BJ (cell line): ENCODE data around the gene WBP11. TPM values are rescaled to one million over a fixed set of nuclear protein-coding genes. Genes with fewer than 3 reads are reported as not detected.
A peak's percentile ranks its signal among the peaks of the same experiment; 100 is the strongest.

Experiments used
- CTCF ChIA-PET: fragments of 350-600 bp; formaldehyde crosslinking; extraction: SDS; loops from one replicate; lab custom pipeline; 2021; ENCODE audit warnings: antibody characterized with exemption, inconsistent platforms; lab: Yijun Ruan, JAX
- POLR2A ChIA-PET: fragments of 300-600 bp; sonication (Branson Sonifier 250); formaldehyde crosslinking; extraction: SDS; loops from one replicate; lab custom pipeline; 2021; ENCODE audit warnings: antibody characterized with exemption; lab: Charles Lee
- DNase-seq: peaks from one replicate; pipeline ENCODE4 v3.0.0-alpha.2; 2011; ENCODE audit warnings: low read depth
- H3K27me3 ChIP-seq: 2 replicates; pipeline ENCODE4 v1.6.0; 2011; ENCODE audit warnings: low read length; ENCODE audit not compliant: control insufficient read depth, insufficient read depth
- H3K36me3 ChIP-seq: 2 replicates; pipeline ENCODE4 v1.5.1; 2011; ENCODE audit warnings: low read length; ENCODE audit not compliant: control insufficient read depth, insufficient read depth
- H3K4me3 ChIP-seq: 2 replicates; pipeline ENCODE4 v1.5.1; 2011; ENCODE audit warnings: low read depth, mild to moderate bottlenecking, control low read depth, low read length
- CTCF ChIP-seq: IDR thresholded peaks from 2 replicates; pipeline ENCODE4 v1.5.1; 2011; ENCODE audit warnings: low read depth, mild to moderate bottlenecking, control low read depth, inconsistent platforms, low read length, moderate library complexity; ENCODE audit not compliant: insufficient read depth
- polyA plus RNA-seq: library from polyadenylated mRNA; depleted of rRNA; stranded (reverse); fragments of >200 nt; gene quantifications from 2 replicates; pipeline ENCODE4 v1.2.3, GENCODE V29; 2011

WBP11 gene
- polyA plus RNA-seq, 1 experiment, result 12.8 TPM

GRCh38 chr12:14846876-14847580 lies 43.8 kb upstream of the WBP11 start:
- Histone ChIP-seq H3K27me3 (no peaks in the 10 kb centered on the region), H3K36me3 (no peaks in the 10 kb centered on the region), H3K4me3 (no peak overlapping the region)
- CTCF ChIA-PET, result interaction anchor here (0.9 to 8.5 kb wide), 9 partner anchors 12 to 609 kb away, joined by 3 to 83 read pairs (median 7); partner anchors contain the start of gene RERG
- POLR2A ChIA-PET, result no interaction called here
- no peak for TF ChIP-seq CTCF
- DNase-seq, result no peak

DNA sequence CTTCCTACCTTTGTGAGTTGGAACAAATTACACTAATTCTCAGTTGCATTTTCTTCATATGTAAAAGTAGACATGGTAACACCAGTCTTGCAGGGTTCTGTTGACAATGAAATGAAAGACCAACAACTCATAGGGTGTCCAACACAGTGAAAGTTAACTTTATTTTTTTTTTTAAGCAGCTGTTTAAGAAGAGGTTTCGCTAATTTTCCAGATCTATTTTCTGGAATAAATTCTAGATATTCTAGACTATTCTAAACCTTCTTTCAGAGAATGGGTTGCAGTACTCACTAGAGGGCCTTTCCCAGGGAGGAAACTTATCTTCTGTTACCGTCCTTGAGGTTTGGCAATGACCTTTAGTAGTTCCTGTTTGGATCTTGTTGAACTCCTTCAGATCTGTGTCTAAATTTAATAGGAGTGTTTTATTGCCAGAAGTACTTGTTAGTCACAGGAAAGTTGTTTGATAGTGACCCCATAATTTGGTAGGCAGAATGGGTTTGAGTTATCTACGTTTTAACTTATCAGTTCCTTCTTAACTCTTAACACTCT lies 42.8 kb upstream of the WBP11 start:
- CTCF ChIA-PET, result interaction anchor here (0.6 to 8.5 kb wide), 12 partner anchors 8 to 376 kb away, joined by 3 to 83 read pairs (median 4); partner anchors contain the start of gene RERG
- TF ChIP-seq CTCF, result no peak

DNA sequence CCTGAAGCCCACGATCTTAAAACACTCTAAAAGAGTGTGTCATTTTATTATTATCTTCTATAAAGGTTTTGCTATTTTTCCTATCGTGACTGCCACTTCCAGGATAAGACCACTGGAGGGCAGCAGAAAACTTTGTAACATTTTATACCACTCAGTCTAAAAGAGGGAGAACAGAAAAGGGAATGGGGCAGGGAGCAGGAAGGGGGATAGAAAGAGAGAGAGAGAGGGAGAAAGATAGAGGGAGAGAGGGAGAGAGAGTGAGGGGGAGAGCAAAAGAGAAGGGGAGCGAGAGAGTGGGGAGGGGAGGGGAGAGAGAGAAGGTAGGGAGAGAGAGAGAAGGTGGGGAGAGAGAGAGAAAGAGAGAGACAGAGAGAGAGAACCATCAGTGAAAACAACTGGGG lies 42.1 kb upstream of the WBP11 start:
- no peak for DNase-seq
- peak; percentile 77 for TF ChIP-seq CTCF
- ChIA-PET POLR2A (no interaction called here), CTCF (interaction anchor here (0.6 to 8.5 kb wide), 12 partner anchors 9 to 377 kb away, joined by 3 to 83 read pairs (median 4); partner anchors contain the start of gene RERG)
- Histone ChIP-seq H3K27me3 (no peaks in the 10 kb centered on the region), H3K4me3 (no peak overlapping the region), H3K36me3 (no peaks in the 10 kb centered on the region)

More for the DNA sequence above, 42.8 kb upstream of the WBP11 start:
- Histone ChIP-seq H3K4me3 (no peak overlapping the region), H3K36me3 (no peaks in the 10 kb centered on the region), H3K27me3 (no peaks in the 10 kb centered on the region)
- DNase-seq, result no peak
- POLR2A ChIA-PET, result no interaction called here

DNA sequence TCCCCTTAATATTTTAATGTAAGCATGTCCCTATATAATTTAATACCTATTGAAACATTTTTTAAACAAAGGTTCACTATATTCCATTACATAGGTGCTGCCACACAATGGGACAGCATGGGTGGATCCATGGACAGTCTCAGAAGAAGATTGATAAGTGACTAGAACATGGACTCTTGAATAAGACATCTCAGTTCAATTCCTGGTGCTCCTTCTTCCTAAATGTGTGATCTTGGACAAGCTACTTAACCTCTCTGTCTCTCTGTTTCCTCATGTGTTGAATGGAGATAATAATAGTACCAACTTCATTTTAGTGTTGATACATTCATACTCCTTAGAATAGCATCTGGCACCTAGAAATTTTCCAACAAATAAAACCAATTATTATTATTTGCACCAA lies 41.1 kb upstream of the WBP11 start:
- ChIA-PET CTCF (interaction anchor here (0.8 to 8.5 kb wide), 5 partner anchors 33 to 673 kb away, joined by 3 to 83 read pairs (median 4); partner anchors contain the start of gene RERG), POLR2A (no interaction called here)
- no peak overlapping the region for H3K4me3 ChIP-seq
- no peak for DNase-seq
- H3K36me3 ChIP-seq, result no peaks in the 10 kb centered on the region
- no peak for TF ChIP-seq CTCF
- no peaks in the 10 kb centered on the region for H3K27me3 ChIP-seq

DNA sequence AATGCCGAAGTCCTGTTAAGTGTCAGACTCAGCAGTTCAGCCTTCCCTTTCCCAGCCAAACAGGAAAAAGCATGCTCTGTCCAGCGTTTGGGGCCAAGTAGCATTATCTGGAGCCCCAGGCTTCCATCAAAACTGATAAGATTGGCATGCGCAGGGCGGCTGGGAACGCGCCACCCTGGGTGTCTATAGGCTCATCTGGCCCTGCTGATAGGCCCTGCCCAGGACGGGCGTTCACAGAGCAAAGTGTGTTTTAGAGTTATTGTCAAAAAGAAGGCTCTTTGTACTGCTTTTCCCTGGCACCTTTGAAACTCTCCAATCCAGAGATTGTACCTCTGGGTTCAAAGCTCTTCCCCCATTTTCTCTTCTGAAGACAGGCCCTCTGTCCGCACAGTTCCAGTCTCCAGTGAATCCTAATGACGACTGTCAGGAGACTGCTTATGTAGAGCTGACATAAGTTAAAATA lies 40.2 kb upstream of the WBP11 start, which contains the start of gene ART4:
Gene ART4 (minus strand): TSS at position 102 of the 463 bp plus-strand sequence. CDS start 413 bp downstream, outside the sequence.
- no peaks in the 10 kb centered on the region for H3K36me3 ChIP-seq
- CTCF ChIA-PET, result interaction anchor here (1.1 to 8.5 kb wide), 3 partner anchors 32 to 378 kb away, joined by 4 to 83 read pairs (median 5); partner anchors contain the start of gene RERG
- DNase-seq, result no peak
- H3K27me3 ChIP-seq, result no peaks in the 10 kb centered on the region
- POLR2A ChIA-PET, result no interaction called here
- no peak within 1 kb of the TSS for H3K4me3 ChIP-seq
- TF ChIP-seq CTCF, result no peak
